H1 (cell line): ENCODE measurements around the gene WDR49. TPM values are rescaled to one million over a fixed set of nuclear protein-coding genes. Genes with fewer than 3 reads are reported as not detected.
A peak's percentile ranks its signal among the peaks of the same experiment; 100 is the strongest.

Source experiments
- CTCF ChIA-PET: fragments of 300-600 bp; sonication (Branson Sonifier 250); formaldehyde crosslinking; loops from one replicate; lab custom pipeline; 2021; ENCODE audit not compliant: partially characterized antibody; lab: Charles Lee
- POLR2A ChIA-PET: fragments of 300-600 bp; sonication (Branson Sonifier 250); formaldehyde crosslinking; loops from one replicate; lab custom pipeline; 2021; ENCODE audit warnings: inconsistent platforms; ENCODE audit not compliant: partially characterized antibody; lab: Charles Lee
- DNase-seq, 2 experiments: peaks; one replicate each; pipeline versions ENCODE4 v3.0.0 to v3.0.0-alpha.2; 2010 to 2022; ENCODE audit warnings: low spot score in 2 of 2, low read depth in 1 of 2, mixed read lengths in 1 of 2
- FAIRE-seq: peaks from 2 replicates; lab custom pipeline; 2011; peaks lifted over from hg19 to GRCh38; lab: Jason Lieb, UNC
- H2AFZ ChIP-seq: 2 replicates; pipeline ENCODE4 v1.8.1; 2012; ENCODE audit warnings: low read length, inconsistent platforms
- H2AK5ac ChIP-seq: 2 replicates; pipeline ENCODE4 v1.6.1; 2013; ENCODE audit warnings: low read depth, low read length
- H2BK120ac ChIP-seq: replicated peaks from 2 replicates; pipeline ENCODE3; 2013; ENCODE audit warnings: low read depth, low read length, inconsistent platforms
- H2BK12ac ChIP-seq: 2 replicates; pipeline ENCODE4 v1.6.1; 2013; ENCODE audit warnings: low read depth, low read length
- H2BK15ac ChIP-seq: 2 replicates; pipeline ENCODE4 v1.6.1; 2013; ENCODE audit warnings: low read length
- H2BK20ac ChIP-seq: 2 replicates; pipeline ENCODE4 v1.6.1; 2013; ENCODE audit warnings: low read length
- H2BK5ac ChIP-seq: 2 replicates; pipeline ENCODE4 v1.6.1; 2013; ENCODE audit warnings: low read depth, low read length
- H3K14ac ChIP-seq: 2 replicates; pipeline ENCODE4 v1.6.1; 2013; ENCODE audit warnings: inconsistent platforms; ENCODE audit not compliant: insufficient read length
- H3K18ac ChIP-seq: 2 replicates; pipeline ENCODE4 v1.6.1; 2013; ENCODE audit warnings: low read length; ENCODE audit errors: extremely low read depth
- H3K23ac ChIP-seq: 2 replicates; pipeline ENCODE4 v1.6.1; 2013; ENCODE audit warnings: inconsistent platforms; ENCODE audit not compliant: insufficient read length
- H3K23me2 ChIP-seq: 2 replicates; pipeline ENCODE4 v1.6.1; 2013; ENCODE audit warnings: low read depth, low read length
- H3K27ac ChIP-seq: 2 replicates; pipeline ENCODE4 v1.6.1; 2011; ENCODE audit warnings: low read depth, low read length, inconsistent platforms
- H3K27me3 ChIP-seq, 4 experiments: replicated peaks in 1 of 4; 1 replicate in 1 of 4; 2 replicates in 3 of 4; pipeline versions ENCODE4 v1.6.1 to v1.8.1; 2011 to 2013; ENCODE audit warnings: low read length in 3 of 4, mild to moderate bottlenecking in 3 of 4, inconsistent platforms in 2 of 4, mixed read lengths in 2 of 4, moderate library complexity in 1 of 4; ENCODE audit not compliant: control insufficient read depth in 3 of 4, insufficient read depth in 3 of 4; ENCODE audit errors: extremely low read depth in 1 of 4
- H3K36me3 ChIP-seq, 4 experiments: 2 replicates each; pipeline versions ENCODE4 v1.6.1 to v1.8.1; 2011 to 2013; ENCODE audit warnings: mild to moderate bottlenecking in 4 of 4, low read length in 3 of 4, moderate library complexity in 2 of 4, control low read depth in 1 of 4, inconsistent platforms in 1 of 4; ENCODE audit not compliant: insufficient read depth in 4 of 4, control insufficient read depth in 2 of 4
- H3K4ac ChIP-seq: replicated peaks from 2 replicates; pipeline ENCODE3; 2013; ENCODE audit warnings: low read length, low read depth, mixed read lengths, inconsistent platforms; ENCODE audit not compliant: insufficient read length
- H3K4me1 ChIP-seq, 4 experiments: replicated peaks in 1 of 4; 1 replicate in 1 of 4; 2 replicates in 3 of 4; pipeline versions ENCODE4 v1.6.1 to v1.8.1; 2011 to 2013; ENCODE audit warnings: low read length in 3 of 4, inconsistent platforms in 2 of 4, mixed read lengths in 1 of 4; ENCODE audit not compliant: insufficient read depth in 4 of 4, control insufficient read depth in 3 of 4
- H3K4me2 ChIP-seq, 2 experiments: 2 replicates each; pipeline versions ENCODE4 v1.6.1 to v1.8.1; 2011 to 2013; ENCODE audit warnings: low read depth in 2 of 2, low read length in 2 of 2, control low read depth in 1 of 2, inconsistent platforms in 1 of 2, mild to moderate bottlenecking in 1 of 2; ENCODE audit not compliant: insufficient read depth in 1 of 2
- H3K4me3 ChIP-seq, 4 experiments: fragments of 200-600, 300-600 bp in 1 of 4; sonication (generic), shearing (Covaris generic), sonication (Bioruptor Twin) in 1 of 4; 2 replicates each; pipeline versions ENCODE4 v1.5.1 to v1.8.1; 2011 to 2016; ENCODE audit warnings: low read length in 4 of 4, low read depth in 3 of 4, control low read depth in 2 of 4, inconsistent platforms in 2 of 4, mild to moderate bottlenecking in 2 of 4, mixed read lengths in 1 of 4, moderate library complexity in 1 of 4; ENCODE audit not compliant: insufficient read depth in 2 of 4; ENCODE audit errors: extremely low read depth in 1 of 4
- H3K56ac ChIP-seq: replicated peaks from 2 replicates; pipeline ENCODE3; 2013; ENCODE audit warnings: low read depth, mild to moderate bottlenecking, mixed read lengths, low read length, inconsistent platforms; ENCODE audit not compliant: insufficient read length
- H3K79me1 ChIP-seq: 2 replicates; pipeline ENCODE4 v1.6.1; 2013; ENCODE audit warnings: low read depth, low read length, control low read depth
- H3K79me2 ChIP-seq, 2 experiments: 2 replicates each; pipeline versions ENCODE4 v1.6.1 to v1.8.1; 2012 to 2013; ENCODE audit warnings: low read length in 2 of 2, mild to moderate bottlenecking in 2 of 2, inconsistent platforms in 1 of 2; ENCODE audit not compliant: insufficient read depth in 2 of 2, control insufficient read depth in 1 of 2
- H3K9ac ChIP-seq, 4 experiments: replicated peaks in 1 of 4; 1 replicate in 1 of 4; 2 replicates in 3 of 4; pipeline versions ENCODE4 v1.6.1 to v1.8.1; 2011 to 2013; ENCODE audit warnings: low read depth in 3 of 4, low read length in 3 of 4, control low read depth in 2 of 4, mild to moderate bottlenecking in 2 of 4, moderate library complexity in 2 of 4, inconsistent platforms in 1 of 4; ENCODE audit errors: extremely low read depth in 1 of 4
- H3K9me3 ChIP-seq, 2 experiments: 2 replicates each; pipeline versions ENCODE4 v1.6.1 to v1.8.1; 2012 to 2013; ENCODE audit warnings: mild to moderate bottlenecking in 2 of 2, moderate library complexity in 2 of 2, control low read depth in 1 of 2, inconsistent platforms in 1 of 2, low read depth in 1 of 2, low read length in 1 of 2, mixed read lengths in 1 of 2; ENCODE audit not compliant: insufficient read depth in 2 of 2
- H4K20me1 ChIP-seq, 2 experiments: replicated peaks in 1 of 2; 2 replicates each; pipeline versions ENCODE3 to v1.8.1; 2011 to 2013; ENCODE audit warnings: inconsistent platforms in 2 of 2, low read length in 2 of 2, mild to moderate bottlenecking in 1 of 2; ENCODE audit not compliant: insufficient read depth in 2 of 2, control insufficient read depth in 1 of 2
- H4K5ac ChIP-seq: 2 replicates; pipeline ENCODE4 v1.6.1; 2013; ENCODE audit warnings: low read length, low read depth, mixed read lengths, inconsistent platforms; ENCODE audit not compliant: insufficient read length
- H4K8ac ChIP-seq: 2 replicates; pipeline ENCODE4 v1.8.0; 2013; ENCODE audit warnings: mild to moderate bottlenecking, moderate library complexity, low read length, inconsistent platforms; ENCODE audit not compliant: insufficient read depth; ENCODE audit errors: extremely low read depth
- H4K91ac ChIP-seq: replicated peaks from 2 replicates; pipeline ENCODE3; 2013; ENCODE audit warnings: low read length, mixed read lengths, inconsistent platforms; ENCODE audit not compliant: insufficient read length
- ATF3 ChIP-seq: IDR thresholded peaks from 2 replicates; pipeline ENCODE4 v1.6.1; 2011; ENCODE audit warnings: low read depth, mild to moderate bottlenecking, low read length; ENCODE audit not compliant: insufficient read depth
- BRCA1 ChIP-seq: IDR thresholded peaks from 2 replicates; pipeline ENCODE4 v1.6.1; 2012; ENCODE audit warnings: low read depth, low read length, improper control_type of control experiment
- CTBP2 ChIP-seq: IDR thresholded peaks from 2 replicates; pipeline ENCODE4 v1.7.0; 2011; ENCODE audit warnings: borderline replicate concordance, mild to moderate bottlenecking, moderate library complexity, mixed read lengths, low read length; ENCODE audit not compliant: insufficient read depth, insufficient read length
- CTCF ChIP-seq, 3 experiments: IDR thresholded peaks; 1 replicate in 2 of 3; 2 replicates in 1 of 3; pipeline versions ENCODE4 v1.5.1 to v1.6.1; 2011; ENCODE audit warnings: low read length in 3 of 3, mild to moderate bottlenecking in 3 of 3, inconsistent platforms in 2 of 3, low read depth in 1 of 3, moderate library complexity in 1 of 3; ENCODE audit not compliant: insufficient read depth in 1 of 3; ENCODE audit errors: control extremely low read depth in 1 of 3
- EZH2 ChIP-seq: fragments of 200-600 bp; sonication (generic); IDR thresholded peaks from 2 replicates; pipeline ENCODE4 v1.7.1; 2012; ENCODE audit warnings: low read depth, mild to moderate bottlenecking, moderate library complexity, low read length, inconsistent platforms; ENCODE audit not compliant: severe bottlenecking
- KDM4A ChIP-seq: IDR thresholded peaks from one replicate; pipeline ENCODE4 v1.7.1; 2012; ENCODE audit warnings: low read depth, mild to moderate bottlenecking, moderate library complexity, low read length, inconsistent platforms; ENCODE audit not compliant: severe bottlenecking
- NRF1 ChIP-seq: IDR thresholded peaks from 2 replicates; pipeline ENCODE4 v1.6.1; 2011; ENCODE audit warnings: mild to moderate bottlenecking, low read depth, low read length, improper control_type of control experiment
- RBBP5 ChIP-seq: IDR thresholded peaks from 2 replicates; pipeline ENCODE4 v1.7.1; 2012; ENCODE audit warnings: low read depth, mild to moderate bottlenecking, inconsistent platforms, low read length, moderate library complexity, borderline replicate concordance
- WGBS, 2 experiments: shearing (Covaris generic) in 1 of 2; methylation state at CpG; one replicate each; pipeline versions ENCODE4 v1.1.6 to v1.1.7; 2013 to 2015; ENCODE audit warnings: low lambda C conversion rate in 2 of 2, mixed read lengths in 2 of 2, inconsistent platforms in 1 of 2, low coverage in 1 of 2, missing lambda C conversion rate in 1 of 2; ENCODE audit not compliant: insufficient replicate concordance in 2 of 2, insufficient coverage in 1 of 2, insufficient read length in 1 of 2; ENCODE audit errors: extremely low coverage in 1 of 2, missing lambda C conversion rate in 1 of 2; 5-methylcytosine and 5-hydroxymethylcytosine counted together
- polyA plus RNA-seq, 7 experiments: library from polyadenylated mRNA; depleted of rRNA in 3 of 7; stranded (reverse) in 5 of 7; unstranded in 2 of 7; fragments of >200 nt in 5 of 7; fragments of 200-250 nt in 2 of 7; gene quantifications; 1 replicate in 5 of 7; 2 replicates in 1 of 7; 4 replicates in 1 of 7; pipeline versions ENCODE4 v1.2.1 to v1.2.3, GENCODE V29; 2011 to 2013; ENCODE audit warnings: missing spikeins in 2 of 7, mixed read lengths in 2 of 7
- total RNA-seq: library from RNA; stranded (reverse); fragmentation: NEBNext Ultra II Directional; extraction: Animal tissue kit (Norgen Biotek cat#: 25700); gene quantifications from 2 replicates; pipeline ENCODE4 v1.2.1, GENCODE V29; 2021

Gene WDR49
- total and polyA plus RNA-seq, 2 of the 8 experiments (the other 6 are each of a cell fraction or from before 2014, with no cell fraction given), result 0.50 to 1.7 TPM

GRCh38 chr3:167691366-167691765 lies 37.6 kb upstream of the WDR49 start:
- Histone ChIP-seq H2AFZ (no peak overlapping the region), H3K56ac (no peak overlapping the region), H2BK120ac (no peak overlapping the region), H4K5ac (no peak overlapping the region), H3K23me2 (no peaks in the 10 kb centered on the region; the same call in 1 of the 2 replicates), H3K36me3 (peaks cover 0 to 41% (median 7%) of the 10 kb centered on the region in 4 experiments; a peak in 4 of 8 replicates), H3K23ac (no peak overlapping the region), H3K79me1 (no peaks in the 10 kb centered on the region; the same call in 1 of the 2 replicates), H3K79me2 (no peaks in the 10 kb centered on the region), H2BK15ac (no peak overlapping the region), H4K91ac (no peak overlapping the region), H3K27me3 (no peaks in the 10 kb centered on the region), H3K9ac (peak overlapping the region in 1 of 4 experiments; percentile 34; a peak in 1 of 7 replicates), H2AK5ac (no peak overlapping the region), H4K8ac (no peak overlapping the region), H2BK20ac (no peak overlapping the region), H3K18ac (no peak overlapping the region), H2BK12ac (no peak overlapping the region), H3K9me3 (no peaks in the 10 kb centered on the region), H3K4me3 (no peak overlapping the region), H3K4me2 (no peak overlapping the region), H2BK5ac (no peak overlapping the region), H3K27ac (no peak overlapping the region), H4K20me1 (no peaks in the 10 kb centered on the region), H3K4ac (no peak overlapping the region), H3K14ac (no peak overlapping the region), H3K4me1 (no peaks in the 10 kb centered on the region)
- DNase-seq (no peak), FAIRE-seq (no peak)
- WGBS, 2 experiments, result 75% methylated on average over 3 of the region's 3 CpGs; no CpG with 5 or more reads in 1 of the 2 experiments
- POLR2A ChIA-PET, result no interaction called here
- CTCF ChIA-PET, result interaction anchor here (1.5 kb wide), 2 partner anchors 11 to 50 kb away, joined by 4 to 7 read pairs; no protein-coding TSS in a partner anchor
- TF ChIP-seq EZH2 (no peak), NRF1 (no peak), ATF3 (no peak), CTBP2 (no peak), CTCF (IDR thresholded peaks at IDR 0.05; ENCODE audit: control extremely low read depth in 1 of 3, insufficient read depth in 1 of 3, low read depth in 1 of 3, low read length in 3 of 3) (no peak), BRCA1 (no peak), RBBP5 (no peak), KDM4A (no peak)
